HL-60 (cell line): ENCODE data around the gene ATP10D.

Experiments used
- DNase-seq, 2 experiments: peaks; one replicate each; pipeline ENCODE4 v3.0.0-alpha.2; 2010 to 2020; ENCODE audit warnings: low read depth in 1 of 2, low spot score in 1 of 2
- H3K27ac ChIP-seq: fragments of 250-450 bp; sonication (Bioruptor Pico); replicated peaks from 2 replicates; pipeline ENCODE4 v1.5.1; 2020; ENCODE audit warnings: mild to moderate bottlenecking, moderate library complexity
- H3K27me3 ChIP-seq: fragments of 250-450 bp; sonication (Bioruptor Pico); 2 replicates; pipeline ENCODE4 v1.5.1; 2021; ENCODE audit warnings: mild to moderate bottlenecking, moderate library complexity; ENCODE audit not compliant: insufficient read depth, poor library complexity, severe bottlenecking
- H3K4me3 ChIP-seq: replicated peaks from 2 replicates; pipeline ENCODE4 v1.5.1; 2011; ENCODE audit warnings: mild to moderate bottlenecking, control low read depth, low read length; ENCODE audit not compliant: insufficient read depth
- GABPA ChIP-seq: IDR thresholded peaks from 2 replicates; pipeline ENCODE4 v1.6.1; 2012; ENCODE audit warnings: low read depth
- POLR2AphosphoS5 ChIP-seq: IDR thresholded peaks from 2 replicates; pipeline ENCODE4 v1.6.1; 2012; ENCODE audit warnings: low read depth
- SPI1 ChIP-seq: IDR thresholded peaks from 2 replicates; pipeline ENCODE4 v1.6.1; 2012; ENCODE audit warnings: low read depth, mild to moderate bottlenecking, borderline replicate concordance
- TF ChIP-seq, protein P1 (sequence below): IDR thresholded peaks from one replicate; pipeline ENCODE4 v1.5.1; 2011; ENCODE audit warnings: low read length, control low read depth, inconsistent platforms; ENCODE audit not compliant: insufficient read depth
- TF ChIP-seq, protein P2 (sequence below): IDR thresholded peaks from 2 replicates; pipeline ENCODE4 v1.6.1; 2012; ENCODE audit warnings: low read depth; ENCODE audit not compliant: insufficient replicate concordance

ATP10D gene

GRCh38 chr4:47615385-47615784 is 130.3 kb downstream of the ATP10D start:
- Histone ChIP-seq H3K27ac (no peak overlapping the region), H3K4me3 (no peak overlapping the region), H3K27me3 (no peaks in the 10 kb centered on the region)
- no peak for TF ChIP-seq SPI1
- TF ChIP-seq GABPA = no peak
- TF ChIP-seq, protein P1, sequence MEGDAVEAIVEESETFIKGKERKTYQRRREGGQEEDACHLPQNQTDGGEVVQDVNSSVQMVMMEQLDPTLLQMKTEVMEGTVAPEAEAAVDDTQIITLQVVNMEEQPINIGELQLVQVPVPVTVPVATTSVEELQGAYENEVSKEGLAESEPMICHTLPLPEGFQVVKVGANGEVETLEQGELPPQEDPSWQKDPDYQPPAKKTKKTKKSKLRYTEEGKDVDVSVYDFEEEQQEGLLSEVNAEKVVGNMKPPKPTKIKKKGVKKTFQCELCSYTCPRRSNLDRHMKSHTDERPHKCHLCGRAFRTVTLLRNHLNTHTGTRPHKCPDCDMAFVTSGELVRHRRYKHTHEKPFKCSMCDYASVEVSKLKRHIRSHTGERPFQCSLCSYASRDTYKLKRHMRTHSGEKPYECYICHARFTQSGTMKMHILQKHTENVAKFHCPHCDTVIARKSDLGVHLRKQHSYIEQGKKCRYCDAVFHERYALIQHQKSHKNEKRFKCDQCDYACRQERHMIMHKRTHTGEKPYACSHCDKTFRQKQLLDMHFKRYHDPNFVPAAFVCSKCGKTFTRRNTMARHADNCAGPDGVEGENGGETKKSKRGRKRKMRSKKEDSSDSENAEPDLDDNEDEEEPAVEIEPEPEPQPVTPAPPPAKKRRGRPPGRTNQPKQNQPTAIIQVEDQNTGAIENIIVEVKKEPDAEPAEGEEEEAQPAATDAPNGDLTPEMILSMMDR = no peak
- TF ChIP-seq, protein P2, sequence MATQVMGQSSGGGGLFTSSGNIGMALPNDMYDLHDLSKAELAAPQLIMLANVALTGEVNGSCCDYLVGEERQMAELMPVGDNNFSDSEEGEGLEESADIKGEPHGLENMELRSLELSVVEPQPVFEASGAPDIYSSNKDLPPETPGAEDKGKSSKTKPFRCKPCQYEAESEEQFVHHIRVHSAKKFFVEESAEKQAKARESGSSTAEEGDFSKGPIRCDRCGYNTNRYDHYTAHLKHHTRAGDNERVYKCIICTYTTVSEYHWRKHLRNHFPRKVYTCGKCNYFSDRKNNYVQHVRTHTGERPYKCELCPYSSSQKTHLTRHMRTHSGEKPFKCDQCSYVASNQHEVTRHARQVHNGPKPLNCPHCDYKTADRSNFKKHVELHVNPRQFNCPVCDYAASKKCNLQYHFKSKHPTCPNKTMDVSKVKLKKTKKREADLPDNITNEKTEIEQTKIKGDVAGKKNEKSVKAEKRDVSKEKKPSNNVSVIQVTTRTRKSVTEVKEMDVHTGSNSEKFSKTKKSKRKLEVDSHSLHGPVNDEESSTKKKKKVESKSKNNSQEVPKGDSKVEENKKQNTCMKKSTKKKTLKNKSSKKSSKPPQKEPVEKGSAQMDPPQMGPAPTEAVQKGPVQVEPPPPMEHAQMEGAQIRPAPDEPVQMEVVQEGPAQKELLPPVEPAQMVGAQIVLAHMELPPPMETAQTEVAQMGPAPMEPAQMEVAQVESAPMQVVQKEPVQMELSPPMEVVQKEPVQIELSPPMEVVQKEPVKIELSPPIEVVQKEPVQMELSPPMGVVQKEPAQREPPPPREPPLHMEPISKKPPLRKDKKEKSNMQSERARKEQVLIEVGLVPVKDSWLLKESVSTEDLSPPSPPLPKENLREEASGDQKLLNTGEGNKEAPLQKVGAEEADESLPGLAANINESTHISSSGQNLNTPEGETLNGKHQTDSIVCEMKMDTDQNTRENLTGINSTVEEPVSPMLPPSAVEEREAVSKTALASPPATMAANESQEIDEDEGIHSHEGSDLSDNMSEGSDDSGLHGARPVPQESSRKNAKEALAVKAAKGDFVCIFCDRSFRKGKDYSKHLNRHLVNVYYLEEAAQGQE = no peak
- TF ChIP-seq POLR2AphosphoS5 = no peak
- DNase-seq = no peak

- no peak for DNase-seq
- Histone ChIP-seq H3K27ac (no peak overlapping the region), H3K4me3 (no peak overlapping the region), H3K27me3 (no peaks in the 10 kb centered on the region)
- TF ChIP-seq SPI1 (no peak), POLR2AphosphoS5 (no peak)
- TF ChIP-seq, protein P1 = no peak
- TF ChIP-seq, protein P2 = no peak
These were observed 132.5 kb downstream of the ATP10D start for GRCh38 chr4:47617607-47618006.

DNA sequence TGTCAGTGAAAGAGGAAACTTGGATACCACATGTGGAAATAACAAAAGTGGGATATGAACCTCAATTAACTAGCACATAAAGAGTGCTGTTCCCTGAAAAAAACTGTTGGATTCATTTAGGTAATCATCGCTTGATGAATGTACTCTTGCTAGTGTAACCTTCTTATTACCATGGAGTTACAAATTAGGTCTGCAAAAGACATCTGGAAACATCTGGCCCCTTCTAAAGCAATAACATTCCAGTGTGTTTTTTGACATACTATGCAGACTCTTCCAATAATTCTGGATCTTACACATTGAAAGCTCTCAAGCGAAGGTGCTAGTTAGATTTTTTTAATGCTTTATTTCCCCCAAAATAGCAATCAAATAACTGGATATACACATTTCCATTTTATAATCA is 134.6 kb downstream of the ATP10D start:
- no peak for DNase-seq
- Histone ChIP-seq H3K27me3 (no peaks in the 10 kb centered on the region), H3K4me3 (no peak overlapping the region), H3K27ac (no peak overlapping the region)
- TF ChIP-seq, protein P1 = no peak
- TF ChIP-seq POLR2AphosphoS5 (no peak), SPI1 (no peak), GABPA (no peak)
- TF ChIP-seq, protein P2 = no peak
